NCI-H1436 treated with DMSO at 0.1 percent for 48 hours (cell line): ENCODE measurements around the gene NELL2.
"Not testable (repeated sequence)": the region's sequence is repeated elsewhere in the genome, so short reads cannot be mapped to it uniquely, and the experiment has no call there.

ENCODE experiments used
- DNase-seq: peaks from one replicate; lab custom pipeline; 2025; lab: John Stamatoyannopoulos, UW

NELL2 gene

DNA sequence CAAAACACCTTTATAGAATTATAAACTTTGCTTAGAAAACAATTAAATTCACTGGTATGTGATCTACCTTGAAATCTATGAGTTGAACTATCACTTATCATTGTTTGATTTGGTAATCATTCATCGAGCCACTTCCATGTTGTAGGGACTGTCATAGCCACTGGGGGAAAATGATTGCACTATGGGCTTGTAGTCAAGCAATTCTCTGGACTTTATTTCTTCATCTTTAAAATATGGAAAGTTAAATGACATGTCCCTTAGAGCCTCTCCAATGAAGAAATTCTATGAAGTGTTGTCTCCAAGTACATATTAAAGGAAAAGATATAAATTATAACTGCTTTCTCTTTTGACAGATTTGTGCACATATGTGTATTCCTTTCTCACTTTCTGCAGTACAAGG is 97.3 kb downstream of the NELL2 start:
- DNase-seq = no peak

DNA sequence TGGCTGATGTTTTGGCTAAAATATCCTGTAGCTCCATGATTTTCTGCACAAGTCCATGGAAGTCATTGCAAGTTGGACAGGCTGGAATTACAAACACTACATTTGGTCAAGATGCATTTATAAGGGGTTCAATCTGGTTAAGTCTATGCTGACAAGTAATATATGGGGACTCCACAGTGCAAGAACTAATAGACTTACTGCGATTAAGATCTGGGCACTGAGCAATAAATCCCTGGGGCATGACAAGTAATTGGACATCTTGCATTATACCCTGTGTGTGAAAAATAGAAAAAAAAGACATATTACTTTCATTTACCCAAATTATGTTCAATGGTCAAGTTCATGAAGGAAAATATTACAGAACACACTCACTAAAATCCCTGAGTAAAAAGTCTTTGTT is 99.1 kb downstream of the NELL2 start:
- DNase-seq = no peak

DNA sequence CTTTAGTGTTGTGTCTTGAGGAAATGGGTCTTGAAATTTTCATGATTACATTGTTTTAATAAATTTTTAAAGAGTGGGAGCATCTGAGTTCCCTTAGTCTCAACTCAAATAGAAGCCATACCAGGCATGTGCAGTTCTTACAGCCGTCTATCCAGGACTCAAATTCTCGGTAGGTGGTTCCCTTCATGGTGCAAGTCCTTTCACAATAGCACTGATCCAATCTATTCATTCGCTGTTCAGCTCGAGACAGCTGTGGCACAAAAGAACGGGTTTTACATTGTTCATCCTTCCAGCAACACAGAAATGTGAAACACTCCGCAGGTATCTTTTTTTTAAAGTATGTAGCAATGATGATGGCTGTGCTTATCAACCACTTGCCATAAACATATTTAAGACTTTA is 100.2 kb downstream of the NELL2 start:
- no peak for DNase-seq

DNA sequence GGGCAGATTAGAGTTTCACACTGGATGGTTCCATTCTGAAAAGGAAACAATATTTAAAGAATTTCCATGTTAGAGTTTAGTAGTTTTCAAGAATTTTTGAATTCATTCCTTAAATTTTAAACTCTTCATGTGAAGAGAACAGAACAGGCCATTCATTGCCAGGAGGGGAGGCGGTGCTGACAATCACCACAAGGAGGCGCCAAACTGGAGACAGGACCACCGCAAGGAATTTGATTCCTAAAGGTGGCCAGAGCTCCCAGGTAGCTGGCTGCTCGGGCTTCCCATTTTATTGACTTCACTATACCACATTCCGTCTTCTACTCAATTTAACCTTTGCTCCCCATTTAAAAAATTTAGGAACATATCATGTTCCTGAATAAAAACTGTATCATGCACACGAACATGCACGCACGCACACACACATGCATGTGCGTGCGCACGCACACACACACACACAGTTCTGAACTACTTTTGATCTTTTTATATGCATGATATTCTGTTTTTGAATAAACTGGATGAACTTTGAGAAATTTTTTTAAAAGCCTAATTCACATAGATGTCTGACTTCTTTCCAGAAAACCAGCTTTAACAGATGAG is 101.2 kb downstream of the NELL2 start:
- DNase-seq = no peak

DNA sequence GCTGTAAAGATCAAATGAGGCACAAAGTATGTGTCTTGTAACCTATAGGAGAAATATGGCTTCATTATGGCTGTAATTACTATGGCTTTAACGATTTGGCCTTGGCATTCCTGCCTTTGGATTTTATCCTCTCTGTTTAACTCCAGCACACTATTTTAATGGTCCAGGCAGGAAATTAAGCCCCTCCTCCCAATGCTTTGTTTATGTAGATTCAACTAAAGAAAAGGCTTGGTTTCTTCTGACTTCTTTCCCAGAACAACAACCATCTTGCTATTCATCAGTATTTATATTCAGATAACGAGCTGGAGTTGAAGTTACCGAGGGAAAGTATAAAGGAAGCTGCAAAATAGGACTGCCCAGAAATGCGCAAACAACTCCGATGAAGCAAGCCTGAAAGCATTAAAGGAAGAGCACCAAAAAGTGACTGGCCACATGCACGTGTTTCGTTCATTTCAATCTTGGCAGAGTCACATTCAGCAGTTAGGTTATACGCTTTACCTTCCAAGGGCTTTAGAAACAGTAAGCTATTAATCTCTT is 104.6 kb downstream of the NELL2 start:
- DNase-seq = no peak

DNA sequence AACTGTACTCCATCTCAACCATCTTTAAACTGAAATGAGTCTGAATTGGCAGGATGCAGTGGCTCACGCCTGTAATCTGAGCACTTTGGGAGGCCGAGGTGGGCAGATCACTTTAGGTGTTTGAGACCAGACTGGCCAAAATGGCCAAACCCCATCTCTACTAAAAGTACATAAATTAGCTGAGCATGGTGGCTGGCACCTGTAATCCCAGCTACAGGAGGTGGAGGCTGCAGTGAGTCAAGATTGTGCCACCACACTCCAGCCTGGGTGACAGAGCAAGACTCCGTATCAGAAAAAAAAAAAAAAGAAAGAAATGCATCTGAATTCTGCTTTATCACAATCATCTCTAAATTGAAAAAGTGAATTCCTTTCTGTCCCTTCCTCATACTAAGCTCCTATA is 110.3 kb downstream of the NELL2 start:
- no peak for DNase-seq

DNA sequence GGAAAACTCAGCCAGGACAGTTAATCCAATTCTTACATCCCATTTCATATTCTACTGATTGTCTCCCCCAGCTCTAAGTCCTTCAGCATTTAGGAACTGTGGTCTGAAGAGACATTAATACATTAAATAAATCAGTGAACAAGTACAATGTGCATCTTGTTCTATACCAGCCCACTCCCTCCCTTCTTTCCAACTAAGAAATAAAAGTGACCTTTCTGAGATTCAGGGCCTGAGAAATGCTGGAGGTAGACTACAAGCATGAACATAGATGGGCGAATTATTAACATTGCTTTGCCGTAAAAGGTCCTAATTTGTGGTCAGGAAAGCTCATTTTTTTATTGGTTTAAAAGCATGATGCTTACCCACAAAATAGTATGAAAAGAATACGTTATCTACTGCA is 113.1 kb downstream of the NELL2 start:
- no peak for DNase-seq

DNA sequence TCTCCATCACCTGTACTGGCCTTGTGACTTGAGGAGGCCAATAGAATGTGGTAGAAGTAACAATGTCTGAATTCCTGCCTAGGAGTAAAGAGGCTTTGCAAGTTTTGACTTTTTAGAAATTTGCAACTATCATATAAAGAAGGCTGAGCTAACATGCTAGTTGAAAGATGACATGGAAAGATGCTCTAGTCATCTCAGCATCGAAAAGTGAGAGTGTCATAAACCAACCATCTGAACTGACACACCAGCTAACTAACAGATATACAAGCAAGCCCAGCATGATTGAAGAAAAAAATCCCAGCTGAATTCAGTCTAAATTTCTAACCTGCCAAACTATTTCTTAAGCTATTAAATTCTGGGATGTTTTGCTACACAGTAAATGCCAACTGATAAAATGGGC is 116.8 kb downstream of the NELL2 start:
- no peak for DNase-seq

DNA sequence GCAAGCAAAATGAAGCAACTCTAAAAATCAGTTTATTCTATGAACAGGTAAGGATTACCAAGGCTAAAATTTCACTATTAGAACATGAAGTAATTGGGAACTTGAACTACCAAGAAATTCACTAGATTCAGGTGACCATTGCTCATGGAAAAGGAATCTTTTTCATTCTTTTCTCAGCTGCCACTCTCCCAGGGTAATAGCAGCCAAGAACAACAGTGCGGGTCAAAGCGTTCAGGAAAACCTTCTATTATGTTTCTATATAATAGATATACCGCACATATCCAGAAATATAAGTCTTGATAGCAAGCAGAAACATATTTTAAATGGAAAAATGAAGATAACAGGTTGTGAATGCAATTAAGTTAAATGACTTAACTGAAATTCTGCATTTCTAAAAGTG is 125.6 kb downstream of the NELL2 start:
- no peak for DNase-seq

DNA sequence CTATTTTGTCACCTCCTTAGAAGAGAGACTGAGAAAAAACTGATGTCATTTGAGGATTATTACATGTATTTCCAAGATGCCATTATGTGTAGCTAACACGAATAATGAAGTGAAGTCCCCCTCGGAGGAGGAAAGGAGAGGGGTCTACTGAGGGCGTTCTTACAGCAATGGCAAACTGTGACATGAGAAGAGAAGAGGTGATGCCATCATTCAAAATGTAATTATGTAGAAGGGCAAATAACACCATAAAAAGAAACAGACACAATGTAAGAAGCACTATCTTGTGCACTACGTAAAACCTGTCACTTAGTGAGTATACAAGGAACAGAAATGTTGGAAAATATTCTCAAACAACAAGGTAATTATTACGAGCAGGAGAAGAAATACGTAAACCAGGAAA is 126.5 kb downstream of the NELL2 start:
- DNase-seq = no peak

DNA sequence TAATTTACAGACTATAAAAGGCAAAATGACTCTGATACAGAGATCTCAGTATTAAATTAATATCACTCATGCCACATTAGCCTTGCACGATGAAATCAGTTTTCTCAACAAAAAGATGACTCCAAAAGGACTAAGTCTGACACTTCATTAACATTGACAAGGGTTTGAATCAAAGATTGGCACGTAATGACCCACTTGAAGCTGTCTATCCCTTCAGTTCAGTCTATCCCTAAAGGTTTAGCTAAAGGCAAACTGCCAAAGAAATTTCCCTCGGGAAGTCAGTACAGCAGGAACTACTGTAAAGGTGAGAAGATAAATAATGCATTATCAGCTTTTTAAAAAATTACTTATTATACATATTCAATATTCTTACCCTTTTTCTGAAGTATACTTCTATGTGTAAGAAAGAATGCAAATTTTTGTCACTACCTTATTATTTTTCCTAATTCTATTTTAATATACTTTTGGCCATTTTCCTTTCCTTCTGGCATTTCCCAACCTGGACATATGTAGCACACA is 127.1 kb downstream of the NELL2 start:
- no peak for DNase-seq

DNA sequence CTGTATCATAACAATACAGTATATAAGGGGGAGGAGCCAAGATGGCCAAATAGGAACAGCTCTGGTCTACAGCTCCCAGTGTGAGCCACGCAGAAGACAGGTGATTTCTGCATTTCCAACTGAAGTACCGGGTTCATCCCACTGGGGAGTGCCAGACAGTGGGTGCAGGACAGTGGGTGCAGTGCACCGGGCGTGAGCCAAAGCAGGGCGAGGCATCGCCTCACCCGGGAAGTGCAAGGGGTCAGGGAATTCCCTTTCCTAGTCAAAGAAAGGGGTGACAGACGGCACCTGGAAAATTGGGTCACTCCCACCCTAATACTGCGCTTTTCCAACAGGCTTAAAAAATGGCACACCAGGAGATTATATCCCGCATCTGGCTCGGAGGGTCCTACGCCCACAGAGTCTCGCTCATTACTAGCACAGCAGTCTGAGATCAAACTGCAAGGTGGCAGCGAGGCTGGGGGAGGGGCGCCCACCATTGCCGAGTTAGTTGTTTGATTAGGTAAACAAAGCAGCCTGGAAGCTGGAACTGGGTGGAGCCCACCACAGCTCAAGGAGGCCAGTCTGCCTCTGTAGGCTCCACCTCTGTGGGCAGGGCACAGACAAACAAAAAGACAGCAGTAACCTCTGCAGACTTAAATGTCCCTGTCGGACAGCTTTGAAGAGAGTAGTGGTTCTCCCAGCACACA is 134.7 kb downstream of the NELL2 start:
- DNase-seq = not testable (repeated sequence)

DNA sequence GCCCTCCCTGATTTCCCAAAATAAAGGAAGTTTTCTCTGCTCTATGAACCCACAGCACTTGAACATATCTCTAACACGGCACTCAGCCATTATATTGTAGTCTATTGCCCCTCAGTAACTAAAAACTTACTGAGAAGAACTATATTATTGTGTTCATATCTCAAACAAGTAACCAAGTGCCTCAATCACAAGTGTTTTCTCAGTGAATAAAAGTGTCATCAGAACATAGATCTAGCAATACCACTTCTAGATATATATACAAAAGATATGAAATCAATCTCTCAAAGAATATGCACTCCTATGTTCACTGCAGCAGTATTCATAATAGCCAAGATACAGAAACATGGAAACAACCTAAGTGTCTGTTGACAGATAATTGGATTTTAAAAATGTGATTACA is 138.1 kb downstream of the NELL2 start:
- DNase-seq = no peak

DNA sequence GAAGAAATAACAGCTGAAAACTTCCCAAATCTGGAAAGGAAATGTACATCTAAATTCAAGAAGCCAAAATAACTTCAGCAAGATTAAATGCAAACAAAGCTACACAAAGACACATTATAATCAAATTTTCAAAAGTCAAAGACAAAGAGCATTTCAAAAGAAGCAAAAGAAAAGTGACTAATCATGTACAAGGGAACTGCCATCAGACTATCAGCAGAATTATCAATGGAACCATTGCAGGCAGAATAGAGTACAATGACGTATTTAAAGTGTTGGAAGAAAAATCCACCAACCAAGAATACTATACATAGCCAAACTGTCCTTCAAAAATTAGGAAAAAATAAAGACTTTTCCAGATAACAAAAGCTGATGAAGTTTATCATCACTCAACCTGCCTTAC is 147.5 kb downstream of the NELL2 start:
- no peak for DNase-seq

DNA sequence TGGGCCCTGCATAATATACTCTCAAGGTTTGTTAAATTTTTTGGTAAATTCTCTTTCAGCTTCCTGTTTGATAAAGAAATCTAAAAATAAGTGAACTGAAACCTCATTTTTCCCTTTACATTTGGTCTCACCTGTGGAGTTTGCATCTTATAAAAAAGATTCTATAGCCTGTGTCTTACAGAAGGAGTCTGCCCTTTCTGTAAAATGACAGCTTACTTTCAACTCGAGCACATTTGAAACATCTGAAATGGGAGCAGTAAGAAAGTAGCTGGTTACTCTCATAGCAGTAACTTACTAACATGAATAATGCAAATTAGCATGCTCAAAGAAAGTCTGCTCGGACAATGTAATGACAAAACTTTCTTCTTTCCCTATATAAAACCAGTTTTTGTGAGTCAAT is 155.8 kb downstream of the NELL2 start:
- no peak for DNase-seq

DNA sequence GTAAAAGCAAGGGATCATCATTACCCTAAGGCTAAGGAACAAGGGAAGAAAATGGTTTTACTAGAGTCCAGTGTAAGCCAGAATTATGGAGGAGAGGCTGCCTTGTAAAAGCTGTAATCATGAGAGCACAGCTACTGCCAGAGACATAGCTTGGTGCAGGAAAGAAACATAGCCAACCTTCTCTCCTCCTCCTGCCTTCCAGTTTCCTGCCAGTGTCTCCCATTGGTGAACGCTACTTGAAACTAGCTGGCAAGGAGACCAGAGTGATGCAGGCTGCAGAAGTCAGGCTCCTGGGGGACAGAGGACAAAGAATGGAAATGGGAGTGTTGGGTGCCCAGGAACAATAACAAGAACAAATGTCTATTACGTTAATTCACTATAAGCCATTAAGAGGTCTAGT is 158.5 kb downstream of the NELL2 start:
- DNase-seq = no peak

DNA sequence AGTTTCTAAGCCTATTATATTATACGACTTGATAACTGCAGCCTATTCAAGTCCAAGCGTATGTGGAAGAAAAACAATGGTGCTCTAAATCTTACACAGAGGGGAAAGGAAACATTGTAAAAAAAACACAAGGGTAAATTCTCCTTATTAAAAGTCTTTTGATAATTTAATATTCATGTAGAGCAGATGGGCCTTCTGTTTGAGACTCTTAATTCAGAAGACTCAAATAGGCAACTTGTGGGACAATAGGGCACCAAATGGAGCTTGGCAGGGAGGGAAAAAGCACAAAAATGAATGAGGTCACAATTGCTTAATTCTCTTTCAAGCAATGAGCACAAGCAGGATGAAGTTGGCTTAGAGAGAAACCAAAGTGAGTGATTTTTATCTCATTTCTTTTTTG is 159.4 kb downstream of the NELL2 start:
- DNase-seq = no peak

DNA sequence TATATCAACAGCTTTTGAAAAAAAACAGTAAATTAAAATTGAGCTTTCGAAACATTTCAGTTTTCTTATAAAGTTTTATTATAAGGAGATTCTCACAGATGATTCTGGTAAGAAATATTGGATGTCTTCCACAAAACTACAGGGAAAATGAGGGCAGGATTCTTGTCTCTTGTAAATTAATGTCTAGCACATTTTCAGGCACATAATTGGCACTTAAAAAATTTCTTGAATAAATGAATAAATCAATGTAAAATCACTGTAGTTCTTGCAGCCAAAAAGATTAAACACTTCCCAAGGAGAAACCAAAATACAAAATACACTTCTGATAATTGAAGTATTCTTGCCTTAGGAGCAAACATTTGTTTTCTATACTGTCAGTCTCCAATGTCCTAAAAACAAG is 164.4 kb downstream of the NELL2 start:
- no peak for DNase-seq

DNA sequence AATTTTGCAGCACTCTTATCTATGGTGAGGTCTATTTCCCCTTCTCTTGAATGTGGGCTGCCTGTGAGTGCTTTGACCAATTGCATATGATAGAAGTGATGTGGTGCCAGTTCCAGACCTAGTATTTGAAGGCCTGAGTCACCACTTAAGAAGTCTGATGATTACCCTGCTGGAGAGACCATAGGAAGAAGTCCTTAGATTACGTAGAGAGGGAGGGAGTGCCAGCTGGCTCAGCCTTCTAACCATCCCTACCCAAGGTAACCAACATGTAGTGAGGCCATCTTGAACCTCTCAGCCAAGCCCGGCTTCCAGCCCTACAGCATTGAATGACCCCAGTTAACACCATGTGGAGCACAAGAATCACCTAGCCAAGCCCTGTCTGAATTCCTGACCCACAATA is 166.9 kb downstream of the NELL2 start:
- no peak for DNase-seq

DNA sequence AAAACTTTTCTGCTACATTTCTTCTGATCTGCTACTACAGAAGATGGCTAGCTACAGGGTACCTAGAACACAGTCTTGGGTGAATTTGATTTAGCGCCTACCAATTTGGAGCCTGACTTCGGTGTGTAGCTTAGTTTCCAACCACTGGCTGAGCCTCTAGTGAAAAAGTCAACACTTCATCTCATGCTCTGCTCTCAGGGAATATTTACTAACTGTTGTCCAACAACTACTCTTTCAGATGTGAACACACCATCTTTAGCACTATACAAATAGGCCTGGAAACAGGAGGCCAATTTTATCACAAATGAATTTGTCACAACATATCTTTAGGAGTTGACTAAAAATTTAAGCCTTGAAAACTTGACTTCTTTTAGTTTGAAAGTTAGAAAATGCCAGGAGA is 167.9 kb downstream of the NELL2 start:
- DNase-seq = no peak

DNA sequence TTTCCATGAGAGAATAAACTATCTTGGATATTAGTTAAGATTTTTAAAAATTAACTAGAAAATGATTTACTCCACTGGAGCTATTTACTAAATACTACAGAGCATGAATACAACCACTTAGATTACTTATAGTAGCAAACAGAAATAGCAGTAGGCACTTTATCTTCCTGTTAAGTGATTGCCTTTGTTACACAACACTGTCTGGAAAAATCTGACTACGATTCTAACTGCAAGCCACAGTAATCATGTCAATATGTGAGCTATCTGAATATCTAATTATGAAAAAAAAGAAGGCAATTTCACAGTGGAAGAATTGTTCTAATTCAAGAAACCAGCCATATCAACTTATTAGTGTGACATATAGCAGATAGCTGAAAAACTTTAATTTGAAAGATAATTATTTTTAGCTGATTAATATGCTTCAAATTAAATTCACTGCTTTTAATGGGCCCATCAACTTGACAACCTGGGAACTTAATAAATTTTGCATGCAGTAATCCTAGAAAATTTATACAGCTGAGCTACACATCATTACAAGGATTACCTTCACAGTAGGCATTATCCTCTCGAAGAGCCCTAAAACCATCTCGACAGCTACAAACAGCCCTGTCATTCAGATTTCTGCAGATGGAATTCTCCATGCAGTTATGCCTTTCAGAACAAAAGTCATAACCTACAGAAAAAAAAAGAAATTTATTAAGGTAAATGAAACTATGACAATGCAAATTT is 172.8 kb downstream of the NELL2 start:
- no peak for DNase-seq

DNA sequence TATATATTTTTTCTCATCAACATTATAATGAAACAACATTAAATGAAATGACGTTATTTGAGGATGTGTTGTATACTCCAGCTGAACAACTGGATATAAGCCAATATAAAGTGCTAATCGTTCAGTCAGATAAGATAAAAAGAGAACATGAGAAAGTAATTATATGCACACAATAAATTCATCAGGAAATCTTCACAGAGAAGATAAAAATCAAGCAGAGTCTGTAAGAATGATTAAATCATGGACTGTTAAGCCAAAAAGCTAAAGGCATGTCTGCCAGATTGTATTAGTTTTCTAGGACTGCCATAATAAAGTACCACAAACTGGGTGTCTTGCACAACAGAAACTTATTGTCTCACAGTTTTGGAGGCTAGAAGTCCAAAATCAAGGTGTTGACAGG is 178.6 kb downstream of the NELL2 start:
- no peak for DNase-seq

DNA sequence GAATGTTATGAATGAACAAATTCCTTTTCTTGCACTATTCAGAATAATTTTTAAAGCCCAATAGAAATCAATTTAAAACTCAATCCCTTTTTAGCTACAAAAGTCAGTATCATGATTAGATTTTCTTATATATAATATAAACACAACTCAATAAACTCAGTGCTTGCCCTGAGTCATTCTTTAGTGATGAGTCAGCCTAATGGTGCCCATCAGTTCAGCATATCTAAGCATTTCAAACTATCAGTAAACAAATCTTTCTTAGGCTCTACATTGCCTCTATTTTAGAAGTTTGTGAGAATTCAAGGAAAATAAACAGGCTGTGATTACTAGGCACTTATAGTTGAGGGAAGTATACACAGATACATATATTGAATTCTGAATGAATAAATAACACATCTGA is 179.6 kb downstream of the NELL2 start:
- DNase-seq = no peak
